CD4-positive, CD25-positive, alpha-beta regulatory T cell (primary cell): Measurements from ENCODE around the gene IRF2BP2. TPM values are rescaled to one million over a fixed set of nuclear protein-coding genes. Genes with fewer than 3 reads are reported as not detected.

ENCODE experiments used
- ATAC-seq, 2 donors: fragments of 150-1000 bp; cut with Tn5 transposase; one replicate each; pipeline ENCODE4 v1.10.0; 2021; ENCODE audit warnings: low read depth in 2 of 2, moderate number of reproducible peaks in 2 of 2, moderate library complexity in 1 of 2
- DNase-seq, 3 donors: peaks; one replicate each; pipeline versions ENCODE4 v3.0.0 to v3.0.0-alpha.2; 2012 to 2022; ENCODE audit warnings: mixed read lengths in 1 of 3
- H3K27ac ChIP-seq: one replicate; pipeline ENCODE4 v1.7.0; 2013; ENCODE audit warnings: mild to moderate bottlenecking, low read length; ENCODE audit not compliant: insufficient read depth, poor library complexity, severe bottlenecking
- H3K27me3 ChIP-seq: one replicate; pipeline ENCODE4 v1.7.0; 2013; ENCODE audit warnings: low read length; ENCODE audit not compliant: control insufficient read depth, insufficient read depth
- H3K36me3 ChIP-seq: one replicate; pipeline ENCODE4 v1.7.0; 2013; ENCODE audit warnings: mild to moderate bottlenecking, low read length, moderate library complexity; ENCODE audit not compliant: control insufficient read depth, insufficient read depth
- H3K4me1 ChIP-seq: 2 replicates; pipeline ENCODE4 v1.7.0; 2013; ENCODE audit warnings: mild to moderate bottlenecking, low read length; ENCODE audit not compliant: insufficient read depth, control insufficient read depth, poor library complexity, severe bottlenecking
- H3K4me3 ChIP-seq: one replicate; pipeline ENCODE4 v1.7.0; 2013; ENCODE audit warnings: low read depth, mild to moderate bottlenecking, low read length, moderate library complexity
- H3K9me3 ChIP-seq, 2 experiments: 1 replicate in 1 of 2; 2 replicates in 1 of 2; pipeline ENCODE4 v1.7.0; 2013; ENCODE audit warnings: low read length in 2 of 2, mild to moderate bottlenecking in 1 of 2, moderate library complexity in 1 of 2; ENCODE audit not compliant: control insufficient read depth in 2 of 2
- H3K27ac Mint-ChIP-seq, 3 donors: one replicate each; pipeline ENCODE4 v1.8.0; 2020 to 2022; ENCODE audit warnings: mild to moderate bottlenecking in 3 of 3, mixed read lengths in 3 of 3, moderate library complexity in 2 of 3
- H3K27me3 Mint-ChIP-seq: one replicate; pipeline ENCODE4 v1.8.0; 2022; ENCODE audit warnings: mild to moderate bottlenecking, mixed read lengths
- H3K36me3 Mint-ChIP-seq: one replicate; pipeline ENCODE4 v1.8.0; 2020; ENCODE audit warnings: mixed read lengths
- H3K4me1 Mint-ChIP-seq, 4 donors: one replicate each; pipeline ENCODE4 v1.8.0; 2020 to 2022; ENCODE audit warnings: mixed read lengths in 4 of 4, mild to moderate bottlenecking in 1 of 4
- H3K4me3 Mint-ChIP-seq, 4 donors: one replicate each; pipeline ENCODE4 v1.8.0; 2020 to 2022; ENCODE audit warnings: mild to moderate bottlenecking in 4 of 4, mixed read lengths in 4 of 4, moderate library complexity in 3 of 4
- H3K9me3 Mint-ChIP-seq, 7 donors: one replicate each; pipeline ENCODE4 v1.8.0; 2020 to 2022; ENCODE audit warnings: mixed read lengths in 7 of 7, mild to moderate bottlenecking in 3 of 7, moderate library complexity in 2 of 7
- polyA plus RNA-seq, 4 donors: library from polyadenylated mRNA; unstranded; fragments of 300-500 nt; fragmentation: Illumina TruSeq; gene quantifications; one replicate each; pipeline ENCODE4 v1.2.3, GENCODE V29; 2021
- total RNA-seq: library from RNA; stranded (reverse); gene quantifications from one replicate; pipeline ENCODE4 v1.2.3, GENCODE V29; 2022

IRF2BP2 gene
- total and polyA plus RNA-seq, 5 donors from 2014 or later: 21.1 to 375 (median 25.4) TPM

DNA sequence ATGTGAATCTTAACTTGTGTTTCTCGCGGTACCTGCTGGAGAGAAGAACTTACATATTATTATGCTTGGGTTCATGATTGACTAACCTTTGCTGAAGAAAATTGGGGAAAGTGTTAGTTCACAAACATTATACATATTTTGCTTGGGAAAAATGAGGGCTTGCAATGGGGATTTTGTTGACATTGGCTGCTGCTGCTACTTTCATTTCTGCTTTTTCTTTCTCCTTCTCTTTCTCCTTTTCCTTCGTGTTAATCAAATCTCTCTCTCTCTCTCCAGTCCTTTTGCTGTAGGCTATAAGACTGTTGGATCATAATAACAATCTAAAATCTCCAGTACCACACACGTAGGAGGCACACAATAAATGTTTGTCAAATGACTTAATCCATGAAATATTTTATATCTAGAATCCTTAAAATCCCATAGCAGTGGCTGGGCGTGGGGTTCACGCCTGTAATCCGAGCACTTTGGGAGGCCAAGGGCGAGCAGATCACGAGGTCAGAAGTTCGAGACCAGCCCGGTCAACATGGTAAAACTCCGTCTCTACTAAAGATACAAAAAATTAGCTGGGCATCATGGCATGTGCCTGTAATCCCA lies 23.0 kb downstream of the IRF2BP2 start:
- no peak for DNase-seq
- Mint-ChIP-seq H3K36me3 (no peaks in the 10 kb centered on the region), H3K4me3 (no peak overlapping the region), H3K27me3 (peaks cover 10% of the 10 kb centered on the region), H3K27ac (no peak overlapping the region), H3K4me1 (no peaks in the 10 kb centered on the region), H3K9me3 (no peaks in the 10 kb centered on the region)
- Histone ChIP-seq H3K27me3 (peaks cover 2% of the 10 kb centered on the region), H3K36me3 (no peaks in the 10 kb centered on the region), H3K4me1 (no peaks in the 10 kb centered on the region), H3K4me3 (no peak overlapping the region), H3K9me3 (no peaks in the 10 kb centered on the region), H3K27ac (no peak overlapping the region)
- ATAC-seq: no peak

- no peaks in the 10 kb centered on the region for H3K4me1 ChIP-seq
- Mint-ChIP-seq H3K27ac (no peak overlapping the region), H3K4me1 (no peaks in the 10 kb centered on the region)
Observed at GRCh38 chr1:234586304-234586703, 23.7 kb downstream of the IRF2BP2 start.

DNA sequence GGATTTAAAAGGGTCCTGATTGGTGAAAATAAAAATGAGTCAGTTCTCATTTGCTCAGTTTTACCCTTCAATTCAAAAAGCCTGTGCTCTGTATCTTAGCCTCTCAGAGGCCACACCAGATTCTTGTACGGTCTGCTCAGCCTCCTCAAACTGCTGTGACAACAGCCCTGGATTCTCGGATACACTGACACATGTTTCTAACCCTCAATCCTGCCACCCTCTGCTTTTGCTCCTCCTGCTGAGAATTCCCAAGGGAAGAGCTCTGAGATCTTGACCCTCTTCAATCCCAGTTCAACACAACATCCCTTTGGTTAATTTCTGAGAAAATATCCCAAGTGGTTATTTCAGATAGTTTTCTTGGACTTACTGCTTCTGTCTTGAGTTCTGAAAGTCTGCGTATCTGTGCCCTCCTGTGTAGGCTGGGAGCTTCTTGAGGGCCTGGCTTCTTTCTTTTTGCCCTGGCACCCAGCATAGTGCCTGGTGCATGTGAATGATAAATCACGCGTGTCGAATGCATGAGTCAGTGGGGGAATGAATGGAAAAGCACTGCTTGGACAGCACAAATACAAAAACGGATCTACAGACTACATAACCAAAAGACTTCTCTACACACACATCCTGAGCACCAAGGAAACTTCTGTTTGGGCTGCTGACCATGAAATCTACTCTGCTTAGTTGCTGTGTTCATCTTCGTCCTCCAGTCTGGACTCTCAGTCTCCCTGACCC lies 24.5 kb downstream of the IRF2BP2 start:
- Histone ChIP-seq H3K36me3 (no peaks in the 10 kb centered on the region), H3K27ac (no peak overlapping the region)
- no peaks in the 10 kb centered on the region for H3K9me3 Mint-ChIP-seq

More at GRCh38 chr1:234586304-234586703, 23.7 kb downstream of the IRF2BP2 start:
- DNase-seq (no peak), ATAC-seq (no peak)
- H3K4me3 ChIP-seq: no peak overlapping the region
- Mint-ChIP-seq H3K36me3 (no peaks in the 10 kb centered on the region), H3K9me3 (no peaks in the 10 kb centered on the region), H3K27me3 (peaks cover 10% of the 10 kb centered on the region), H3K4me3 (no peak overlapping the region)
- H3K9me3 ChIP-seq: no peaks in the 10 kb centered on the region
- peaks cover 2% of the 10 kb centered on the region for H3K27me3 ChIP-seq
- H3K36me3 ChIP-seq: no peaks in the 10 kb centered on the region
- H3K27ac ChIP-seq: no peak overlapping the region

DNA sequence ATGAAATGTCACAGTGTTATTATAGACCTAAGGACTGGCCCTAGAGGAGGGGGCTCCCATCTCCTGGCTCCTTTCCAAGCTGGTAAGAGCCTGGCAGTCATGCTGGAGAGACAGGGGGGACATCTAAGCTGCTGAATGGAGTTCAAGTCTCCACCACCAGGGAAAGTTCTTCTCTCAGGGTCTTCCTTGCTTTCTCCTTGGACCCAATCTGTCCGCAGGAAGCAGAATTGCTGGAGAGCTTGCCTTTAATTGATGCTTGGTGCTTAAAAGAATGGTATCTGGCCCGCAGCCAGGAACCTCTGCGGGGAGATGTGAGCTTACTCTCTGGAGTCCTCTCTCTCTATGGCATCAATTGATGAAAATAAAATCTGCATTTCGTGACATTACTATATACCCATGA lies 25.1 kb downstream of the IRF2BP2 start:
- ATAC-seq: no peak
- Histone ChIP-seq H3K36me3 (no peaks in the 10 kb centered on the region), H3K4me3 (no peak overlapping the region), H3K27ac (no peak overlapping the region), H3K9me3 (no peaks in the 10 kb centered on the region), H3K27me3 (peaks cover 2% of the 10 kb centered on the region), H3K4me1 (no peaks in the 10 kb centered on the region)
- Mint-ChIP-seq H3K4me1 (no peaks in the 10 kb centered on the region), H3K27ac (no peak overlapping the region), H3K4me3 (no peak overlapping the region), H3K27me3 (peaks cover 10% of the 10 kb centered on the region), H3K9me3 (no peaks in the 10 kb centered on the region), H3K36me3 (no peaks in the 10 kb centered on the region)
- DNase-seq: no peak

More for the DNA sequence above, 24.5 kb downstream of the IRF2BP2 start:
- H3K9me3 ChIP-seq: no peaks in the 10 kb centered on the region
- H3K4me1 ChIP-seq: no peaks in the 10 kb centered on the region
- no peak overlapping the region for H3K4me3 ChIP-seq
- H3K36me3 Mint-ChIP-seq: no peaks in the 10 kb centered on the region
- no peak overlapping the region for H3K4me3 Mint-ChIP-seq
- DNase-seq: no peak
- no peak overlapping the region for H3K27ac Mint-ChIP-seq
- no peak for ATAC-seq
- H3K27me3 ChIP-seq: peaks cover 2% of the 10 kb centered on the region
- no peaks in the 10 kb centered on the region for H3K4me1 Mint-ChIP-seq
- peaks cover 10% of the 10 kb centered on the region for H3K27me3 Mint-ChIP-seq

DNA sequence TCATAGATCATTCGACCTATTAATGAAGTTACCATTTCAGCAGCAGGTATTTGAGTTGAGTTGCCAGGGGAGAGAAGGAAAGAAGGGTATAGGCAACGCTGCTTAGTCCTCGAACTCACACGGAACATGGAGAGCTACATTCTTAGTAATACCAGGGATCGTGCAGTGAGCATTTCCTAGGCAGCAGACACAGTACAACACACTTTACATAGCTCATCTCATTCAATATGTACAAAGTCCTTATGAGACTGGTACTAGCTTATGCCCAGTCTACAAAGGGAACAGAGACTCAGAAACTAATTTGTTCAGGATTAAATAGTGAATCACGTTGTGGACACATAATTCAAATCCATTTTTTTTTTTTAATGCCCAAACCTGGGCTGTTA lies 25.6 kb downstream of the IRF2BP2 start:
- H3K36me3 Mint-ChIP-seq: no peaks in the 10 kb centered on the region
- no peak overlapping the region for H3K4me3 Mint-ChIP-seq

GRCh38 chr1:234583755-234584419 lies 26.1 kb downstream of the IRF2BP2 start:
- no peak for ATAC-seq
- Histone ChIP-seq H3K4me3 (no peak overlapping the region), H3K9me3 (no peaks in the 10 kb centered on the region), H3K27me3 (peaks cover 4% of the 10 kb centered on the region), H3K36me3 (no peaks in the 10 kb centered on the region), H3K4me1 (no peaks in the 10 kb centered on the region), H3K27ac (no peak overlapping the region)
- Mint-ChIP-seq H3K36me3 (no peaks in the 10 kb centered on the region), H3K4me3 (no peak overlapping the region), H3K27me3 (peaks cover 10% of the 10 kb centered on the region), H3K27ac (no peak overlapping the region), H3K9me3 (no peaks in the 10 kb centered on the region), H3K4me1 (no peaks in the 10 kb centered on the region)
- peak in 1 of 3 donors; percentile 79 for DNase-seq

More for the DNA sequence above, 25.6 kb downstream of the IRF2BP2 start:
- DNase-seq (no peak), ATAC-seq (no peak)
- Mint-ChIP-seq H3K27ac (no peak overlapping the region), H3K9me3 (no peaks in the 10 kb centered on the region), H3K27me3 (peaks cover 10% of the 10 kb centered on the region), H3K4me1 (no peaks in the 10 kb centered on the region)
- Histone ChIP-seq H3K27me3 (peaks cover 2% of the 10 kb centered on the region), H3K27ac (no peak overlapping the region), H3K4me1 (no peaks in the 10 kb centered on the region), H3K9me3 (no peaks in the 10 kb centered on the region), H3K36me3 (no peaks in the 10 kb centered on the region), H3K4me3 (no peak overlapping the region)

DNA sequence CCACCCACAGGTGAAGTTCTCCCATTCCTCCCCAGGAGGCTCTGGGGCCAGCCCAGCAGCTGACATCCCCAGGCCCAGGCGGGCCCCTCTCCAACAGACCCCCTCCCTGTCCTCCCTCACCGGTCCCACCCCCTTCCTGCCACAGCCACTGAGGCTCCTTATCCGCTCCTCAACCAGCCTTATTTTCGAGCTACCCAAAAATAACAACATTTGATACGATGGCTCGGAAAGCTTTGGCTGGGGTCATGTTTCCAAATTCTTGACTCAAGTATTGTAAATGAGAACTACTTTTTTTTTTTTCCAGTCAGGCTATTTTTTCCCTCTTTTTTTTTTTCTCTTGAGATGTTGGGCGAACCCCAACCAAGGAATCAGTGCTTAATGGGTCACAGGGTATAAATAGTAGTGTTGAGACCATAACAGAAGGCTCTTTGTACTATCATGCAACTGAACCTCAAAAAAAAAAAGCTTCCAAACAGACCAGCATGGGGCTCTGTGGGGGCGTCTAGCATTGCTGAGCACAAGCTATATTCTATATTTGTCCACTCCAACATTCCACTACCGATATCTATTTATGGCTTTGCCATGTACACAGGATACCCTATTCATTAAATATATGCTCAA lies 27.2 kb downstream of the IRF2BP2 start:
- Histone ChIP-seq H3K27me3 (peaks cover 6% of the 10 kb centered on the region), H3K27ac (no peak overlapping the region), H3K4me3 (no peak overlapping the region), H3K9me3 (no peaks in the 10 kb centered on the region), H3K36me3 (no peaks in the 10 kb centered on the region), H3K4me1 (no peaks in the 10 kb centered on the region)
- H3K27me3 Mint-ChIP-seq: peaks cover 7% of the 10 kb centered on the region
- H3K36me3 Mint-ChIP-seq: no peaks in the 10 kb centered on the region
- no peak for ATAC-seq
- no peak overlapping the region for H3K4me3 Mint-ChIP-seq
- no peaks in the 10 kb centered on the region for H3K4me1 Mint-ChIP-seq
- no peak for DNase-seq
- no peak overlapping the region for H3K27ac Mint-ChIP-seq
- H3K9me3 Mint-ChIP-seq: no peaks in the 10 kb centered on the region
